GM12873 (cell line): ENCODE results near the gene HOOK2.

ENCODE experiments used
- TF ChIP-seq, protein P1 (sequence below): IDR thresholded peaks from 2 replicates; pipeline ENCODE4 v1.5.1; 2012; ENCODE audit warnings: low read depth, mild to moderate bottlenecking, moderate library complexity, low read length, control low read depth; ENCODE audit not compliant: insufficient read depth; ENCODE audit errors: missing control alignments

HOOK2 gene

GRCh38 chr19:12723641-12724426 lies 51.5 kb downstream of the HOOK2 start, which contains the start of gene TNPO2:
TNPO2 (minus strand) TSS chr19:12723932; CDS start chr19:12720977, 2,955 bp downstream.
- TF ChIP-seq, protein P1, sequence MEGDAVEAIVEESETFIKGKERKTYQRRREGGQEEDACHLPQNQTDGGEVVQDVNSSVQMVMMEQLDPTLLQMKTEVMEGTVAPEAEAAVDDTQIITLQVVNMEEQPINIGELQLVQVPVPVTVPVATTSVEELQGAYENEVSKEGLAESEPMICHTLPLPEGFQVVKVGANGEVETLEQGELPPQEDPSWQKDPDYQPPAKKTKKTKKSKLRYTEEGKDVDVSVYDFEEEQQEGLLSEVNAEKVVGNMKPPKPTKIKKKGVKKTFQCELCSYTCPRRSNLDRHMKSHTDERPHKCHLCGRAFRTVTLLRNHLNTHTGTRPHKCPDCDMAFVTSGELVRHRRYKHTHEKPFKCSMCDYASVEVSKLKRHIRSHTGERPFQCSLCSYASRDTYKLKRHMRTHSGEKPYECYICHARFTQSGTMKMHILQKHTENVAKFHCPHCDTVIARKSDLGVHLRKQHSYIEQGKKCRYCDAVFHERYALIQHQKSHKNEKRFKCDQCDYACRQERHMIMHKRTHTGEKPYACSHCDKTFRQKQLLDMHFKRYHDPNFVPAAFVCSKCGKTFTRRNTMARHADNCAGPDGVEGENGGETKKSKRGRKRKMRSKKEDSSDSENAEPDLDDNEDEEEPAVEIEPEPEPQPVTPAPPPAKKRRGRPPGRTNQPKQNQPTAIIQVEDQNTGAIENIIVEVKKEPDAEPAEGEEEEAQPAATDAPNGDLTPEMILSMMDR, result no peak

DNA sequence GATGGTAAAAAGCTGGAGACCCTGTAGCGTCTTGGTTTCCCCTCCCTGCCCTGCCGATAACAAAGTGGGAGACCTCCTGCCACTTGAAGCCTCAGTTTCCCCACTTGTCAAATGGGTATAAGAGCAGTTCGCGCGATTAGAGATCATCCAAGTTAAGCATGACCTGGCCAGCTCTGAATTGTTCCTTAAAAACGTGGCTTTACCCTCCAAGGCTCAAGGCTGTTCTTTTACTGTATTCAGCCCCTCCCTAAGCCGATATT lies 52.0 kb downstream of the HOOK2 start:
- TF ChIP-seq, protein P1, result no peak

GRCh38 chr19:12722566-12723380 lies 52.6 kb downstream of the HOOK2 start:
- TF ChIP-seq, protein P1, result no peak

DNA sequence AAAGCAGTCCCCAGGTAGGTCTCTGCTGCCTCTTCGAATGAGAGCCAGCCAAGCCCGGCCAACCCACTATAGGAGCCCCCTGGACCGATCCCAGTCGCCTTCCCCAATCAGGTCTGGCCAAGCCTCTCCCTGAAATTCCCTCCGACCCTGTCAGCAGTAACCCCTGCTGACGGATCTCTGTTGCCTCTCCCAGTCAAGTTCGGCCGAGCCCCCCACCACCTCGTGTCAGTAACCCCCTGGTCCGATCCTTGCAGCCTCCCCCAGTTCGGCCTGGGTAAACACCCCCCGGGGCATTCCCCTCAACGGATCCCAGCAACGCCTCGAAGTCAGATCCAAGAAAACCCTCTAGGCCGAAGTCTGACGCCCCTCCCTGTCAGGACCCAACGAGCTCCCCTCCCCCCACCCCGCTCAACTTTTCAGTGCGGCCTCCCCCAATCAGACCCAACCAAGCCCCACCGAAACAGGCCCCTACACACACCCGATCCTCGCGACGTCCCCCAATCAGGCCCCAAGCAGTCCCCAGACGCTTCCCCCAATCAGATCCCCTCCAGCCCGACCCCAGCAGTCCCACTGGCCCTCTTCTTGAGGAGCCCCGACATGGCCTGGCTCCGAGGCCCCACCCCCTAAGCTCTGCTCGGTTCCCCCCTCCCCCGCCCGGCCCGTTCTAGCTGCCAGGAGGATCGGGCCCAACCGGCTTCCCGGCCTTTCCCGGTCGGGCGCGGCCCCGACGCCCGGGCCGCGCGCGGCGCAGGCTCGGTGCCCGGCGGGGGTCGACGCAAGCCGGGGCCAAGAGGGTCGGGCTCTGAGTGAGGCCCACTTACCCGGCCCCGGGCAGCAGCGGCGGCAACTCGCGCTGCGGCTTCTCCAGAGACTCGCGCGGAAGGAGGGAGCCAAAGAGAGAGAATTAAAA lies 53.4 kb downstream of the HOOK2 start:
- TF ChIP-seq, protein P1, result no peak

GRCh38 chr19:12720851-12721655 lies 54.3 kb downstream of the HOOK2 start:
- TF ChIP-seq, protein P1, result no peak

DNA sequence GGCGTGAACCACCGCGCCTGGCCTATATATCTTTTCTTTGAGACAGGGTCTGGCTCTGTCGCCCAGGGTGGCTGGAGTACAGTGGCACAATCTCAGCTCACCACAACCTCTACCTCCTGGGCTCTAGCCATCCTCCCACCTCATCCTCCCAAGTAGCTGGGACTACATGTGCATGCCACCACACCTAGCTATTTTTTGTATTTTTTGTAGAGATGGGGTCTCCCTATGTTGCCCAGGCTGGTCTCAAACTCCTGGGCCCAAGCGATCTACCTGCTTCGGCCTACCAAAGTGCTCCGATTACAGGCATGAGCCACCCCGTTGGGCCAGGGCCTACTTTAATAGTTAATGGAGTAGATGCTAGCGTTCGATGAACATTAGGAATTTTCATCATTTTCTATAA lies 55.1 kb downstream of the HOOK2 start:
- TF ChIP-seq, protein P1, result no peak
